Esophagus muscularis mucosa (tissue), 4 donors: ENCODE data around the gene UMODL1. TPM values are rescaled to one million over a fixed set of nuclear protein-coding genes. Genes with fewer than 3 reads are reported as not detected.

ENCODE experiments used
- DNase-seq: peaks from one replicate; pipeline ENCODE4 v3.0.0-alpha.2; 2017; ENCODE audit errors: extremely low spot score
- H3K27ac ChIP-seq, 4 donors: fragments of 200-600 bp; sonication (generic); replicated peaks in 1 of 4; 1 replicate in 3 of 4; 2 replicates in 1 of 4; pipeline ENCODE4 v1.5.1; 2016 to 2019; ENCODE audit warnings: mild to moderate bottlenecking in 1 of 4
- H3K27me3 ChIP-seq, 4 donors: fragments of 200-600 bp; sonication (generic); one replicate each; pipeline versions ENCODE4 v1.5.1 to v1.6.0; 2016 to 2019
- H3K36me3 ChIP-seq, 4 donors: fragments of 200-600 bp; sonication (generic); one replicate each; pipeline ENCODE4 v1.5.1; 2016 to 2019
- H3K4me1 ChIP-seq, 4 donors: fragments of 200-600 bp; sonication (generic); one replicate each; pipeline ENCODE4 v1.5.1; 2016 to 2019
- H3K4me3 ChIP-seq, 4 donors: fragments of 200-600 bp; sonication (generic); 1 replicate in 2 of 4; 2 replicates in 2 of 4; pipeline ENCODE4 v1.5.1; 2016 to 2019; ENCODE audit warnings: mild to moderate bottlenecking in 4 of 4, moderate library complexity in 1 of 4
- H3K9me3 ChIP-seq, 4 donors: fragments of 200-600 bp; sonication (generic); 1 replicate in 3 of 4; 2 replicates in 1 of 4; pipeline ENCODE4 v1.5.1; 2016 to 2019
- EP300 ChIP-seq: sonication (generic); formaldehyde crosslinking; IDR thresholded peaks from one replicate; pipeline ENCODE4 v1.6.1; 2017; ENCODE audit warnings: antibody characterized with exemption
- POLR2A ChIP-seq: fragments of 450-650 bp; IDR thresholded peaks from one replicate; pipeline ENCODE4 v1.6.1; 2017; ENCODE audit warnings: antibody characterized with exemption, moderate library complexity, mild to moderate bottlenecking, low read depth
- POLR2AphosphoS5 ChIP-seq, 2 donors: sonication (generic); formaldehyde crosslinking; IDR thresholded peaks; one replicate each; pipeline ENCODE4 v1.6.1; 2017; ENCODE audit warnings: antibody characterized with exemption in 2 of 2
- WGBS: methylation state at CpG from one replicate; pipeline ENCODE4 v1.1.5; 2018; 5-methylcytosine and 5-hydroxymethylcytosine counted together
- intact Hi-C: fragments of 100-400 bp; cut with DNase I; formaldehyde crosslinking; loops from one replicate; pipeline ENCODE4 v1.15.1; 2023
- total RNA-seq, 4 donors: library from RNA; depleted of rRNA; stranded (reverse); fragments of >200 nt; gene quantifications; one replicate each; pipeline versions ENCODE4 v1.1.0 to v1.2.1, GENCODE V29; 2016
- TF ChIP-seq, protein P1 (sequence below), 3 experiments: fragments of 200-600 bp in 2 of 3; fragments of 450-650 bp in 1 of 3; sonication (generic) in 2 of 3; IDR thresholded peaks; one replicate each; pipeline ENCODE4 v1.5.1; 2017 to 2019; ENCODE audit warnings: antibody characterized with exemption in 3 of 3, mild to moderate bottlenecking in 2 of 3, moderate library complexity in 1 of 3

Gene UMODL1
- total RNA-seq, 4 donors from 2014 or later = 0.13 TPM; not detected in 3

DNA sequence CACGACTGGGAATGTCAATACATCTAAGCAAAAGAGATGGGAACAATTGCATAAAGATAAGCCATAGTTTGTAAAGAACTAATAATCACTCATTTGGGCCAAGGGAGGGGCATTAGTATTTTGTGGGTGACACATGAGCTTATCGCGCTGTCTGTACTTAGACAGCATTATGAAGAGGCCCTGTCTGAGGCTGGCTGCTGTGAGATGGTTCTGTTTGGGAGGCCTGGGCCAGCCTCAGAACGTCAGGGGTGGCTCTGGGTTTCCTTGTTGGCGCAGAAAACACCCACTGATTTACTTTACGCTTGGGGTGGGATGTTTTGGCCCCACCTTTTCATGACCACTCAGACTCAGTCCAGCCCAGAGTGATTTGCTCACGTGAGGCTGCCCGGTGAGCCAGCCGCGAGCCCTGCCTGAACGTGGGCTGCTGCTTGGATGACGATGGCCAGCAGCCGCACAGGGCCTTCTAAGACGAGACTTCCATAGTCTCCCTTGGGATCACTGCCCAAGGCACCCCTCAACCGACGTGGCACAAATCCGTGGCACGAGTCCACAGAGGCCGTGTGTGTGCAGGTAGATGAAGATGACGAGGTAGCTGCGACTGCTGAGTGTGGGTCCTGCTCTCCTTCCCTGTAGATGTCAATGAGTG, 18.7 kb downstream of the UMODL1 start:
- WGBS = 91% methylated on average over 20 of the region's 21 CpGs
- no peak overlapping the region for H3K27ac ChIP-seq
- no peak for TF ChIP-seq POLR2A
- TF ChIP-seq, protein P1, sequence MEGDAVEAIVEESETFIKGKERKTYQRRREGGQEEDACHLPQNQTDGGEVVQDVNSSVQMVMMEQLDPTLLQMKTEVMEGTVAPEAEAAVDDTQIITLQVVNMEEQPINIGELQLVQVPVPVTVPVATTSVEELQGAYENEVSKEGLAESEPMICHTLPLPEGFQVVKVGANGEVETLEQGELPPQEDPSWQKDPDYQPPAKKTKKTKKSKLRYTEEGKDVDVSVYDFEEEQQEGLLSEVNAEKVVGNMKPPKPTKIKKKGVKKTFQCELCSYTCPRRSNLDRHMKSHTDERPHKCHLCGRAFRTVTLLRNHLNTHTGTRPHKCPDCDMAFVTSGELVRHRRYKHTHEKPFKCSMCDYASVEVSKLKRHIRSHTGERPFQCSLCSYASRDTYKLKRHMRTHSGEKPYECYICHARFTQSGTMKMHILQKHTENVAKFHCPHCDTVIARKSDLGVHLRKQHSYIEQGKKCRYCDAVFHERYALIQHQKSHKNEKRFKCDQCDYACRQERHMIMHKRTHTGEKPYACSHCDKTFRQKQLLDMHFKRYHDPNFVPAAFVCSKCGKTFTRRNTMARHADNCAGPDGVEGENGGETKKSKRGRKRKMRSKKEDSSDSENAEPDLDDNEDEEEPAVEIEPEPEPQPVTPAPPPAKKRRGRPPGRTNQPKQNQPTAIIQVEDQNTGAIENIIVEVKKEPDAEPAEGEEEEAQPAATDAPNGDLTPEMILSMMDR (IDR thresholded peaks at IDR 0.05) = no peak
- TF ChIP-seq EP300 = no peak
- TF ChIP-seq POLR2AphosphoS5 (IDR thresholded peaks at IDR 0.05) = no peak
- H3K9me3 ChIP-seq = peaks cover 0 to 4% (median 1%) of the 10 kb centered on the region in 4 donors
- intact Hi-C loops = no loop called here
- peaks cover 0 to 25% (median 2%) of the 10 kb centered on the region in 4 donors for H3K27me3 ChIP-seq
- H3K4me3 ChIP-seq = no peak overlapping the region
- DNase-seq = no peak
- H3K36me3 ChIP-seq = no peaks in the 10 kb centered on the region
- H3K4me1 ChIP-seq = no peaks in the 10 kb centered on the region

DNA sequence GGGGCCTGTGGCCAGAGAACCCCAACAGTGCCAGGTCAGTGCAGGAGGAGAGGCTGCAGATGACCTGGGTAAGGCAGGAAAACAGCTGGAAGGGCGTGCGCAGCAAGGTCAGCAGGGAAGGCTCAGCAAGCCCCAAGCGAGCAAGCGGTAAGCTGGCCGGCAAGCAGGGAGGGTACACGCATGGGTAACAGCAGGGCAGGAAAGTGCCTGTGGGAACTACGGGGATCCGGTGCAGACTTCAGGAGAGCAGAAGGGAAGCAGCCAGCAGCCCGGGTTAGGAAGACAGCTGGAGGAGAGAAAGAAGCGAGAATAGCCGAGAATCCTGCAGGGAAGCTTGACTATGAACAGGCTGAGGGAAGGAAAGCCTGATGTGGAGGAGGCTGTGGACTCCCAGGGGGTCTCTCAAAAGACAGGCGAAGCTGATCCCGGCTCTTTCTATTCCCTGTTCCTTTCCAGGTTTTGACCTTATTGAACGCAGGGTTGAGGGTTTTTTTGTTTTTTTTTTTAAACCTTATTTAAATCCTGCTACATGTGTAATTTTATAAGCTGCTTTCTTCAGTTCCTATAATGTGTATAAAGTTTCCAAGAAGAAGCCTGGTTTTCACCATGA, 20.9 kb downstream of the UMODL1 start:
- intact Hi-C loops = no loop called here
- Histone ChIP-seq H3K27ac (no peak overlapping the region), H3K36me3 (no peaks in the 10 kb centered on the region), H3K4me1 (peaks cover 0 to 3% (median under 1%) of the 10 kb centered on the region in 4 donors), H3K9me3 (peaks cover 0 to 7% (median 2%) of the 10 kb centered on the region in 4 donors), H3K4me3 (no peak overlapping the region), H3K27me3 (peaks cover 0 to 25% (median 2%) of the 10 kb centered on the region in 4 donors)
- DNase-seq = no peak
- no peak for TF ChIP-seq POLR2AphosphoS5 (IDR thresholded peaks at IDR 0.05)
- no peak for TF ChIP-seq POLR2A
- TF ChIP-seq, protein P1 (IDR thresholded peaks at IDR 0.05) = no peak
- WGBS = 41% methylated on average over 14 of the region's 14 CpGs

DNA sequence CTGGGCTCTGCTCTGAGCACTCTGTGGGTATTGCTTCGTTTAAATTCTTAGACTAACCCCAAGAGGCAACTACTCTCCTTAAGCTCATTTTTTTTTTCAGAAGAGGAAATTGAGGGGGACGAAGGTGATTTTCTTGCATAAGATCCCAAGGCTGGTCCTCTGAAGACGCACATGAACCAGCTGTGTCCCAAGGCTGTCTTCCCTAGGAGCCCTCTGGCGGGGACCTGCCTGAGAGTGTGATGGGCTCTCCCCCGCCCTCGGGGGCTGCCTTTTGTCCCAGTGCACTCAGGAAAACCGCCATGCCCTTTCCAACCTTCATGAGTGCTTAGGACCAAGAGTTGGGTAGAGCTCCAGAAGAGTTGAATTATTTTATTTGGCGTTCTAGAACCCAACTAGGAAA, 21.7 kb downstream of the UMODL1 start:
- peaks cover 0 to 7% (median 2%) of the 10 kb centered on the region in 4 donors for H3K9me3 ChIP-seq
- H3K4me3 ChIP-seq = no peak overlapping the region
- no peak overlapping the region for H3K27ac ChIP-seq
- peaks cover 0 to 25% (median 2%) of the 10 kb centered on the region in 4 donors for H3K27me3 ChIP-seq
- intact Hi-C loops = no loop called here
- TF ChIP-seq, protein P1 (IDR thresholded peaks at IDR 0.05) = no peak
- TF ChIP-seq POLR2AphosphoS5 (IDR thresholded peaks at IDR 0.05) = no peak
- no peak for TF ChIP-seq EP300
- no peak for TF ChIP-seq POLR2A
- H3K4me1 ChIP-seq = peaks cover 2 to 8% (median 7%) of the 10 kb centered on the region in 4 donors
- 72% methylated on average over 8 of the region's 8 CpGs for whole genome bisulfite sequencing
- no peak for DNase-seq
- H3K36me3 ChIP-seq = no peaks in the 10 kb centered on the region

DNA sequence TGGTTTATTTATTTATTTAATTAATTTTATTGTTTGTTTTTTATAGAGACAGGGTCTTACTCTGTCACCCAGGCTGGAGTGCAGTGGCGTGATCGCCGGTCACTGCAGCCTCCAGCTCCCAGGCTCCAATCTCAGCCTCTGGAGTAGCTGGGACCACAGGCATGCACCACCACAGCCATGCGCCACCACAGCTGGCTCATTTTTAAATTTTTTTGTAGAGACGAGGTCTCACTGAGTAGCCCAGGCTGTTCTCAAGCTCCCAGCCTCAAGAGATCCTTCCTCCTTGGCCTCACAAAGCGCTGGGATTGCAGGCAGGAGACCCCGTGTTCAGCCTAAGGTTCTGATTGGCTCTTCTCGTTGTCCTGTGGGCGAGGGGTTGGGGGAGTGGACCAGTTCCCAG, 22.1 kb downstream of the UMODL1 start:
- intact Hi-C loops = no loop called here
- Histone ChIP-seq H3K36me3 (no peaks in the 10 kb centered on the region), H3K4me1 (peaks cover 6 to 12% (median 11%) of the 10 kb centered on the region in 4 donors), H3K4me3 (no peak overlapping the region), H3K27me3 (peaks cover 0 to 25% (median 2%) of the 10 kb centered on the region in 4 donors), H3K9me3 (peaks cover 0 to 7% (median 2%) of the 10 kb centered on the region in 4 donors), H3K27ac (no peak overlapping the region)
- TF ChIP-seq EP300 (no peak), POLR2AphosphoS5 (IDR thresholded peaks at IDR 0.05) (no peak), POLR2A (no peak)
- TF ChIP-seq, protein P1 (IDR thresholded peaks at IDR 0.05) = no peak
- 91% methylated on average over 6 of the region's 9 CpGs for WGBS
- no peak for DNase-seq
